ENCODE data around the gene CYP19A1. TPM values are rescaled to one million over a fixed set of nuclear protein-coding genes. Genes with fewer than 3 reads are reported as not detected.
A peak's percentile ranks its signal among the peaks of the same experiment; 100 is the strongest.

The CYP19A1 gene
- total RNA-seq, 4 donors from 2014 or later: 0.38 TPM; not detected in 3

GRCh38 chr15:51163843-51164242 is 174.6 kb downstream of the CYP19A1 start:
- no peaks in the 10 kb centered on the region for H3K9me3 ChIP-seq
- H3K4me3 ChIP-seq: no peak overlapping the region
- no peaks in the 10 kb centered on the region for H3K36me3 ChIP-seq
- peaks cover 0 to 14% (median 0%) of the 10 kb centered on the region in 3 donors for H3K4me1 ChIP-seq
- whole genome bisulfite sequencing, 2 donors: 66 to 82% methylated on average over 8 of the region's 9 CpGs
- H3K27ac ChIP-seq: no peak overlapping the region
- DNase-seq: no peak
- peaks cover 0 to 4% (median 0%) of the 10 kb centered on the region in 4 donors for H3K27me3 ChIP-seq
- TF ChIP-seq POLR2A (IDR thresholded peaks at IDR 0.05): no peak
- no peak for TF ChIP-seq CTCF (IDR thresholded peaks at IDR 0.05)
- intact Hi-C loops (cut with DNase I): no loop called here

- intact Hi-C loops (cut with DNase I): no loop called here
- TF ChIP-seq CTCF (IDR thresholded peaks at IDR 0.05) (peak; percentile 82 to 95 (median 87)), POLR2A (IDR thresholded peaks at IDR 0.05) (no peak)
- Histone ChIP-seq H3K4me1 (peaks cover 0 to 14% (median 0%) of the 10 kb centered on the region in 3 donors), H3K4me3 (peak overlapping the region in 2 of 4 donors; percentile 8 to 38), H3K27me3 (peaks cover 0 to 4% (median 0%) of the 10 kb centered on the region in 4 donors), H3K36me3 (no peaks in the 10 kb centered on the region), H3K27ac (peak overlapping the region in 1 of 4 donors; percentile 35), H3K9me3 (no peaks in the 10 kb centered on the region)
- no peak for DNase-seq
- WGBS, 2 donors: 2 to 3% methylated on average over 8 of the region's 8 CpGs
Measured at GRCh38 chr15:51162865-51163762, 175.3 kb downstream of the CYP19A1 start.

DNA sequence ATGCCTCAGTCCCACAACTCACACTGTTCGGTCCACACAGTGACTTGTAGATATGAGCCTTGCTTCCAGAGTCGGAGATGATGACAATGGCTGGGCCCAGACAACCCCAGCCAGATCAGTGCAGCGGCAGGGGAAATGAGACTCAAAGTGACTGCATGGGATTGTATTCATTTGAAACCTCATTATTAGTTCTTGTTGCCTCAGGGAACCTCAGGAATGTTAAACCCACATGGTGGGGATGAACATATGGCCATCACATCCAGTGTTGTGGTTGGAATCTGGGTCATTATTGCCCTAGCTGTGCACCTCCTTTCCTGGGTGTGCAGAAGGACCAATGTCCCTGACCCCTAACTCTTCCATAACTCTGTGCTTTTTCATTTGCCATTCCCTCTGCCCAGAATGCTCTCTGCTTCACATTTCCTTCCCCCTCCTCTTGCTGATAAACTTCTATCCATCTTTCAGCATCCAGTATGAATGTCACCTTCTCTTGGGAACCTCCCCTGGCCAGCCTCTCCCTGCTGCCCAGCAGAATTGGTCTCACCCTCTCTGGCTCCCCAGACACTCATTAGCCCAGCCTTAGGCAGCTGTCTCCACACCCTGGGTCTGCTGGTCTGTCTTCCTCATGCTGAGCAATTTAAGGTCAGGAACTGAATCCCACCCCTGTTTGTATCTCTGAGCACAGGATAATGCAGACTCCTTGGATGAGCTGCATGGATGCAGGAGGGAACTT is 176.7 kb downstream of the CYP19A1 start:
- Histone ChIP-seq H3K4me1 (peaks cover 0 to 14% (median 0%) of the 10 kb centered on the region in 3 donors), H3K4me3 (no peak overlapping the region), H3K27ac (no peak overlapping the region), H3K27me3 (peaks cover 0 to 4% (median 0%) of the 10 kb centered on the region in 4 donors), H3K9me3 (no peaks in the 10 kb centered on the region), H3K36me3 (no peaks in the 10 kb centered on the region)
- 77 to 88% methylated on average over 3 of the region's 3 CpGs for WGBS, 2 donors
- no peak for DNase-seq
- TF ChIP-seq POLR2A (IDR thresholded peaks at IDR 0.05) (no peak), CTCF (IDR thresholded peaks at IDR 0.05) (no peak)
- intact Hi-C loops (cut with DNase I): no loop called here

- no peak for DNase-seq
- TF ChIP-seq CTCF (IDR thresholded peaks at IDR 0.05) (no peak), POLR2A (IDR thresholded peaks at IDR 0.05) (no peak)
- H3K36me3 ChIP-seq: no peaks in the 10 kb centered on the region
- no peak overlapping the region for H3K4me3 ChIP-seq
- H3K27ac ChIP-seq: no peak overlapping the region
- H3K4me1 ChIP-seq: peaks cover 0 to 14% (median 0%) of the 10 kb centered on the region in 3 donors
- intact Hi-C loops (cut with DNase I): no loop called here
- WGBS, 2 donors: 53 to 68% methylated on average over 7 of the region's 7 CpGs
- H3K9me3 ChIP-seq: no peaks in the 10 kb centered on the region
- H3K27me3 ChIP-seq: peaks cover 0 to 4% (median 0%) of the 10 kb centered on the region in 4 donors
Measured at GRCh38 chr15:51160484-51160883, 177.9 kb downstream of the CYP19A1 start.

Small RNA genes within 50 kb of the gene (small RNA-seq; reads per million reads assigned to genes)
- gene AC020891.4 (0 reads per million in 4 donors), gene MIR4713 (0 to 0.27 (median 0) reads per million in 4 donors), gene MIR7973-1 (0 reads per million in 4 donors)

Other genes with a start within 250 kb of the CYP19A1 start
- 10 to 100 TPM in 2 of 4 donors, 1 to 10 TPM in 2; 3.7 to 13.1 (median 8.1) TPM for gene TNFAIP8L3, start 243.7 kb downstream of the CYP19A1 start, total RNA-seq
- gene GLDN, start 3.1 kb upstream of the CYP19A1 start, total RNA-seq: 1 to 10 TPM in 1 of 4 donors, under 1 TPM in 3; 0.31 to 2.1 (median 0.74) TPM

Measured in esophagus squamous epithelium (tissue), 5 donors.